Astrocyte (in vitro differentiated cells and primary cell): Measurements from ENCODE around the gene CDH23. TPM values are rescaled to one million over a fixed set of nuclear protein-coding genes. Genes with fewer than 3 reads are reported as not detected.
A peak's percentile ranks its signal among the peaks of the same experiment; 100 is the strongest.

ENCODE experiments used
- DNase-seq: peaks from one replicate; pipeline ENCODE4 v3.0.0-alpha.2; 2010; ENCODE audit warnings: low read depth
- FAIRE-seq: peaks from 2 replicates; lab custom pipeline; 2011; peaks lifted over from hg19 to GRCh38; lab: Jason Lieb, UNC
- H2AFZ ChIP-seq: 2 replicates; pipeline ENCODE4 v1.6.0; 2012; ENCODE audit warnings: low read depth, low read length, inconsistent platforms
- H3K27ac ChIP-seq: 2 replicates; pipeline ENCODE4 v1.5.1; 2011; ENCODE audit warnings: low read depth, low read length, inconsistent platforms
- H3K27me3 ChIP-seq: 2 replicates; pipeline ENCODE4 v1.6.0; 2011; ENCODE audit warnings: low read length, inconsistent platforms; ENCODE audit not compliant: insufficient read depth
- H3K36me3 ChIP-seq: 2 replicates; pipeline ENCODE4 v1.5.1; 2011; ENCODE audit warnings: low read length, inconsistent platforms; ENCODE audit not compliant: insufficient read depth
- H3K4me1 ChIP-seq: 2 replicates; pipeline ENCODE4 v1.5.1; 2011; ENCODE audit warnings: low read length, inconsistent platforms; ENCODE audit not compliant: insufficient read depth
- H3K4me2 ChIP-seq: 2 replicates; pipeline ENCODE4 v1.6.0; 2012; ENCODE audit warnings: low read length, inconsistent platforms
- H3K4me3 ChIP-seq: 2 replicates; pipeline ENCODE4 v1.5.1; 2011; ENCODE audit warnings: low read depth, mild to moderate bottlenecking, low read length, inconsistent platforms; ENCODE audit not compliant: insufficient read depth
- H3K79me2 ChIP-seq: 2 replicates; pipeline ENCODE4 v1.6.0; 2012; ENCODE audit warnings: mild to moderate bottlenecking, low read length, inconsistent platforms; ENCODE audit not compliant: insufficient read depth
- H3K9ac ChIP-seq: 2 replicates; pipeline ENCODE4 v1.6.0; 2012; ENCODE audit warnings: mild to moderate bottlenecking, low read length, inconsistent platforms
- H3K9me3 ChIP-seq: 2 replicates; pipeline ENCODE4 v1.5.1; 2012; ENCODE audit warnings: low read depth, mild to moderate bottlenecking, low read length, inconsistent platforms; ENCODE audit not compliant: insufficient read depth
- H4K20me1 ChIP-seq: 2 replicates; pipeline ENCODE4 v1.6.0; 2012; ENCODE audit warnings: low read length, inconsistent platforms; ENCODE audit not compliant: insufficient read depth
- H3K27ac Mint-ChIP-seq: one replicate; pipeline ENCODE4 v1.8.0; 2021; ENCODE audit warnings: mild to moderate bottlenecking, mixed read lengths; ENCODE audit not compliant: unreplicated experiment
- H3K27me3 Mint-ChIP-seq: one replicate; pipeline ENCODE4 v1.8.0; 2021; ENCODE audit warnings: low read depth, mixed read lengths; ENCODE audit not compliant: unreplicated experiment
- H3K36me3 Mint-ChIP-seq: one replicate; pipeline ENCODE4 v1.8.0; 2021; ENCODE audit warnings: low read depth, mixed read lengths; ENCODE audit not compliant: unreplicated experiment
- H3K4me1 Mint-ChIP-seq: one replicate; pipeline ENCODE4 v1.8.0; 2021; ENCODE audit warnings: low read depth, mixed read lengths; ENCODE audit not compliant: unreplicated experiment
- H3K4me3 Mint-ChIP-seq: one replicate; pipeline ENCODE4 v1.8.0; 2021; ENCODE audit warnings: mild to moderate bottlenecking, moderate library complexity, mixed read lengths; ENCODE audit not compliant: unreplicated experiment
- H3K9me3 Mint-ChIP-seq: one replicate; pipeline ENCODE4 v1.8.0; 2021; ENCODE audit warnings: mild to moderate bottlenecking, mixed read lengths; ENCODE audit not compliant: unreplicated experiment
- EZH2 ChIP-seq: IDR thresholded peaks from 2 replicates; pipeline ENCODE4 v1.6.1; 2012; ENCODE audit warnings: mild to moderate bottlenecking, low read length, inconsistent platforms; ENCODE audit not compliant: insufficient read depth
- total RNA-seq: library from RNA; stranded (reverse); gene quantifications from 2 replicates; pipeline ENCODE4 v1.2.1, GENCODE V29; 2021
- TF ChIP-seq, protein P1 (sequence below): IDR thresholded peaks from 2 replicates; pipeline ENCODE4 v1.5.1; 2011; ENCODE audit warnings: low read depth, mild to moderate bottlenecking, inconsistent platforms, low read length, moderate library complexity; ENCODE audit not compliant: insufficient read depth

CDH23 gene
- total RNA-seq, 1 donor from 2014 or later: not detected

DNA sequence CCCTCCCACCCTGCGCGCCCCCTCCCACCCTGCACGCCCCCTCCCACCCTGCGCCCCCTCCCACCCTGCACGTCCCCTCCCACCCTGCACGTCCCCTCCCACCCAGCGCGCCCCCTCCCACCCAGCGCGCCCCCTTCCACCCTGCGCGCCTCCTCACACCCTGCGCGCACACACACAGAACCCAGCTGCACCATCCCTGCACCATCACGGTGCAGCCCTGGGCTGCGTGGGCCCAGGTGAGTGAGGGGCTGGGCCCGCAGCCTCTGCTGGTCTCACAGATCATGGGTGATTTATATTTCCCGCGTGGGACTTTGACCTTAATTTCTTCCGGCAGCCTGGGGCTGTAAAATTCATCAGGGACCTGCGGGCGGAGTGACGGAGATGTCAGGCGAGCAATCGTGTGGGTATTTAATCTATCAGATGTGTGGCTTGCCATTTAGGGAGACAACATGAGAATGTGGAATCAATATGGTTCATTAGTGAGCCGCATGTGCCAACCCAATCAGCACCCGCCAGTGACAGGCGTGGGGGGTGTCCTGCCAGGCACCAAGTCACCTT, 265.1 kb downstream of the CDH23 start:
- no peak for TF ChIP-seq EZH2
- TF ChIP-seq, protein P1, sequence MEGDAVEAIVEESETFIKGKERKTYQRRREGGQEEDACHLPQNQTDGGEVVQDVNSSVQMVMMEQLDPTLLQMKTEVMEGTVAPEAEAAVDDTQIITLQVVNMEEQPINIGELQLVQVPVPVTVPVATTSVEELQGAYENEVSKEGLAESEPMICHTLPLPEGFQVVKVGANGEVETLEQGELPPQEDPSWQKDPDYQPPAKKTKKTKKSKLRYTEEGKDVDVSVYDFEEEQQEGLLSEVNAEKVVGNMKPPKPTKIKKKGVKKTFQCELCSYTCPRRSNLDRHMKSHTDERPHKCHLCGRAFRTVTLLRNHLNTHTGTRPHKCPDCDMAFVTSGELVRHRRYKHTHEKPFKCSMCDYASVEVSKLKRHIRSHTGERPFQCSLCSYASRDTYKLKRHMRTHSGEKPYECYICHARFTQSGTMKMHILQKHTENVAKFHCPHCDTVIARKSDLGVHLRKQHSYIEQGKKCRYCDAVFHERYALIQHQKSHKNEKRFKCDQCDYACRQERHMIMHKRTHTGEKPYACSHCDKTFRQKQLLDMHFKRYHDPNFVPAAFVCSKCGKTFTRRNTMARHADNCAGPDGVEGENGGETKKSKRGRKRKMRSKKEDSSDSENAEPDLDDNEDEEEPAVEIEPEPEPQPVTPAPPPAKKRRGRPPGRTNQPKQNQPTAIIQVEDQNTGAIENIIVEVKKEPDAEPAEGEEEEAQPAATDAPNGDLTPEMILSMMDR: no peak
- Histone ChIP-seq H3K9ac (no peak overlapping the region), H3K79me2 (no peaks in the 10 kb centered on the region), H3K36me3 (no peaks in the 10 kb centered on the region), H3K27ac (no peak overlapping the region), H3K4me3 (no peak overlapping the region), H3K4me1 (no peaks in the 10 kb centered on the region), H3K27me3 (peaks cover 16% of the 10 kb centered on the region), H2AFZ (no peak overlapping the region), H3K4me2 (no peak overlapping the region), H4K20me1 (no peaks in the 10 kb centered on the region), H3K9me3 (no peaks in the 10 kb centered on the region)
- Mint-ChIP-seq H3K4me3 (no peak overlapping the region), H3K4me1 (peaks cover 10% of the 10 kb centered on the region), H3K36me3 (no peaks in the 10 kb centered on the region), H3K9me3 (no peaks in the 10 kb centered on the region), H3K27me3 (peaks cover 76% of the 10 kb centered on the region), H3K27ac (peak overlapping the region; percentile 72)
- FAIRE-seq: no peak
- no peak for DNase-seq

DNA sequence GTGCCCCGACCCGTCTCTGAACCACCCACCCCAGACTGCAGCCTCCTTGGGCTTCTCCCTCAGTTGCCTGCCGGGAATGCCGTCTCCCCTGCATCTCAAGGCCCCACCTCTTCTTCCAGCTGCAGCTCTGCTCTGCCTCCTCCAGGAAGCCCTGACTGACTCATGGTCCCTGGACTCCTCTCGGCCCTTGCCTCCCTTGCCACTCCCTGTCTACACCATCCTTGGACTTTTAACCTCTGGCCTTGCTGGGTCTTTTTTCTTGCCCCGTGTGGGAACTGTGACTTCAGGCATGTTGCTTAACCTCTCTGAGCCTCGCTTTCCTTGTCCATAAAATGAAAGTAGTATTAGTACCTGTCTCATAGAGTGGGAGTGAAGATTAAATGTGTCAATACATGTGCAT, 266.6 kb downstream of the CDH23 start:
- H3K36me3 Mint-ChIP-seq: no peaks in the 10 kb centered on the region
- peaks cover 17% of the 10 kb centered on the region for H3K27me3 ChIP-seq
- no peak overlapping the region for H3K4me3 ChIP-seq
- H3K4me2 ChIP-seq: no peak overlapping the region
- H3K9me3 Mint-ChIP-seq: peaks cover 3% of the 10 kb centered on the region
- H3K4me3 Mint-ChIP-seq: no peak overlapping the region
- no peak overlapping the region for H3K27ac ChIP-seq
- no peaks in the 10 kb centered on the region for H3K79me2 ChIP-seq
- no peaks in the 10 kb centered on the region for H3K4me1 ChIP-seq
- H3K9me3 ChIP-seq: no peaks in the 10 kb centered on the region
- no peak overlapping the region for H2AFZ ChIP-seq
- H3K9ac ChIP-seq: no peak overlapping the region
- no peaks in the 10 kb centered on the region for H3K36me3 ChIP-seq
- no peaks in the 10 kb centered on the region for H4K20me1 ChIP-seq
- FAIRE-seq (no peak), DNase-seq (no peak)
- peaks cover 73% of the 10 kb centered on the region for H3K27me3 Mint-ChIP-seq
- no peak overlapping the region for H3K27ac Mint-ChIP-seq
- no peak for TF ChIP-seq EZH2
- TF ChIP-seq, protein P1: no peak
- peaks cover 7% of the 10 kb centered on the region for H3K4me1 Mint-ChIP-seq

DNA sequence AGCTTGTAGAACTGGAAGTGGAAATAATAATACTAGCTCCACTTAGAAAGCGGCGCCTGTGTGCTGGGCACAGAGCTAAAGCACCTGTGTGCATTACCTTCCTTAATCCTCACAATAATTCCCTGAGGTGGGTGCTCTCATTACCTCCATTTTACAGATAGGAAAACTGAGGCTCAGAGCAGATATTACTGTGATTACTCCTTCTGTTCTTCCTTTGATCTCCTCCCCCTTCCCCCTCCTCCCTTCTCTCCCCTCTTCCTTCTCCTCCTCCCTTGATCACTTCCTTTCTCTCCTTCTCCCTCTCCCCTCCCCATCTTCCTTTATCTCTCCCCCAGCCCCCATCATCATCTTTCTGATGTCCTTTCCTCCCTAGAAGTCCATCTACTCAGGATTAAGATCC, 267.9 kb downstream of the CDH23 start:
- Histone ChIP-seq H3K4me3 (no peak overlapping the region), H3K27me3 (peaks cover 17% of the 10 kb centered on the region), H3K9ac (no peak overlapping the region), H3K4me1 (no peaks in the 10 kb centered on the region), H3K4me2 (no peak overlapping the region), H3K36me3 (no peaks in the 10 kb centered on the region), H3K27ac (no peak overlapping the region), H3K9me3 (no peaks in the 10 kb centered on the region), H4K20me1 (no peaks in the 10 kb centered on the region), H2AFZ (no peak overlapping the region), H3K79me2 (no peaks in the 10 kb centered on the region)
- peaks cover 3% of the 10 kb centered on the region for H3K9me3 Mint-ChIP-seq
- peaks cover 71% of the 10 kb centered on the region for H3K27me3 Mint-ChIP-seq
- peaks cover 7% of the 10 kb centered on the region for H3K4me1 Mint-ChIP-seq
- TF ChIP-seq, protein P1: no peak
- no peak for TF ChIP-seq EZH2
- no peak overlapping the region for H3K4me3 Mint-ChIP-seq
- no peaks in the 10 kb centered on the region for H3K36me3 Mint-ChIP-seq
- no peak overlapping the region for H3K27ac Mint-ChIP-seq
- no peak for FAIRE-seq
- DNase-seq: no peak
